Left ventricle myocardium inferior (tissue), 1 donor: ENCODE data around the gene RBP5. TPM values are rescaled to one million over a fixed set of nuclear protein-coding genes. Genes with fewer than 3 reads are reported as not detected.

ENCODE experiments used
- DNase-seq: peaks from one replicate; pipeline ENCODE4 v3.0.0-alpha.2; 2020
- H3K27ac ChIP-seq: fragments of 200-600 bp; replicated peaks from 2 replicates; pipeline ENCODE4 v1.8.0; 2021
- H3K27me3 ChIP-seq: fragments of 200-600 bp; 2 replicates; pipeline ENCODE4 v1.8.0; 2021; ENCODE audit warnings: low read depth
- H3K36me3 ChIP-seq: fragments of 200-600 bp; 2 replicates; pipeline ENCODE4 v1.8.0; 2021
- H3K4me1 ChIP-seq: fragments of 200-600 bp; 2 replicates; pipeline ENCODE4 v1.8.0; 2021
- H3K4me3 ChIP-seq: fragments of 200-600 bp; 2 replicates; pipeline ENCODE4 v1.8.0; 2021; ENCODE audit warnings: mild to moderate bottlenecking, moderate library complexity
- H3K9me3 ChIP-seq: fragments of 200-600 bp; replicated peaks from 2 replicates; pipeline ENCODE4 v1.8.0; 2021
- intact Hi-C: fragments of 100-400 bp; cut with micrococcal nuclease; formaldehyde crosslinking; loops from one replicate; pipeline ENCODE4 v1.11.0; 2022
- total RNA-seq: library from RNA; stranded (reverse); fragmentation: NEBNext Ultra II Directional; extraction: Animal tissue kit (Norgen Biotek cat#: 25700); gene quantifications from one replicate; pipeline ENCODE4 v1.2.1, GENCODE V29; 2021
- TF ChIP-seq, protein P1 (sequence below): fragments of 200-600 bp; IDR thresholded peaks from 2 replicates; pipeline ENCODE4 v1.8.0; 2021; ENCODE audit warnings: antibody characterized with exemption, mild to moderate bottlenecking, borderline replicate concordance
- donor health status: DM: no; HTN: yes; CAD: no; lungs with severe emphysema.

The RBP5 gene
- total RNA-seq, 1 donor from 2014 or later: 0.47 TPM

DNA sequence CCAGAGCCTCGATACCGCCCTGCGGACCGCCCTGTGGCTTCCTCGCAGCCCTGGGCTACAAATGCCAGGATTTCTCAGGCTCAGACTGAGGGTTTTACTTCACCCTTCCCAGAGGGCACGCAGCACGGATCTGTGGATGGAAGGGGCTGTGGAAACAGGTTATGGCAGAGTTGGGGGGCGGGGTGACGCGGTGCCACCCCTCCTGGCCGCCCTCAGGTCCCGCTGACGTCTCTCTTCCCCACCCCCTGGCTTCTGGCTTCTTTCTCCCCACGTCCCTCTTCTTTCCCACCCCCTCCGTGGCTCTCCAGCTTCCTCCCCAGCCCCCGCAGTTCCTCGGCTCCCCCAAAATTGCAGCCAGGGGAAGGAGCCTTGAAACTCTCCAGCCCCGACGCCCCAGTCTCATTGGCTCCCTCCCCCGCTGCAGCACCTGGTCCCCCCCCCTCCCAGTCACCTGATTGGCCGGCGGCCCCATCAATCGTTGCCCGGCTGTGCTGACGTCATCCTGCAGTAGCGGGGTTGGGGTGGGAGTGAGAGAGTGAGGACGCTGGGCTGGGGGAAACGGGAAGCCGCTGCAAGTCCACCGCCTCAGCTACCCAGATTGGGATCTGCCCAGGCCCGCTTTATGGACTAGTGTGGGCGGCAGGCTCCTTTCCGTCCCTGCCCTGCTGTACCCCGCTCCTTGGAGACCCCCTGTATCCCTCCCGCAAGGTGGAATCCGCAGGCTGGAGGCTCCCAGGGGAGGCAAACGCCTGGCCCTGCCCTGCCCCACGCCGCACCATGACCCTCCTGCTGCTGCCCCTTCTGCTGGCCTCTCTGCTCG is 1.4 kb upstream of the RBP5 start, which contains the start of gene CLSTN3:
Gene CLSTN3, plus strand, starts transcription at position 500 of the 820 bp plus-strand sequence. Its CDS starts 278 bp downstream, at position 778.
- peak; percentile 78 for DNase-seq
- TF ChIP-seq, protein P1, sequence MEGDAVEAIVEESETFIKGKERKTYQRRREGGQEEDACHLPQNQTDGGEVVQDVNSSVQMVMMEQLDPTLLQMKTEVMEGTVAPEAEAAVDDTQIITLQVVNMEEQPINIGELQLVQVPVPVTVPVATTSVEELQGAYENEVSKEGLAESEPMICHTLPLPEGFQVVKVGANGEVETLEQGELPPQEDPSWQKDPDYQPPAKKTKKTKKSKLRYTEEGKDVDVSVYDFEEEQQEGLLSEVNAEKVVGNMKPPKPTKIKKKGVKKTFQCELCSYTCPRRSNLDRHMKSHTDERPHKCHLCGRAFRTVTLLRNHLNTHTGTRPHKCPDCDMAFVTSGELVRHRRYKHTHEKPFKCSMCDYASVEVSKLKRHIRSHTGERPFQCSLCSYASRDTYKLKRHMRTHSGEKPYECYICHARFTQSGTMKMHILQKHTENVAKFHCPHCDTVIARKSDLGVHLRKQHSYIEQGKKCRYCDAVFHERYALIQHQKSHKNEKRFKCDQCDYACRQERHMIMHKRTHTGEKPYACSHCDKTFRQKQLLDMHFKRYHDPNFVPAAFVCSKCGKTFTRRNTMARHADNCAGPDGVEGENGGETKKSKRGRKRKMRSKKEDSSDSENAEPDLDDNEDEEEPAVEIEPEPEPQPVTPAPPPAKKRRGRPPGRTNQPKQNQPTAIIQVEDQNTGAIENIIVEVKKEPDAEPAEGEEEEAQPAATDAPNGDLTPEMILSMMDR: no peak
- Histone ChIP-seq H3K4me3 (peak within 1 kb of the TSS; percentile 76), H3K4me1 (peaks cover 32% of the 10 kb centered on the region), H3K27me3 (peaks cover 19% of the 10 kb centered on the region), H3K27ac (peak within 1 kb of the TSS; percentile 63), H3K36me3 (no peaks in the 10 kb centered on the region), H3K9me3 (no peaks in the 10 kb centered on the region)
- intact Hi-C loops: no loop called here

DNA sequence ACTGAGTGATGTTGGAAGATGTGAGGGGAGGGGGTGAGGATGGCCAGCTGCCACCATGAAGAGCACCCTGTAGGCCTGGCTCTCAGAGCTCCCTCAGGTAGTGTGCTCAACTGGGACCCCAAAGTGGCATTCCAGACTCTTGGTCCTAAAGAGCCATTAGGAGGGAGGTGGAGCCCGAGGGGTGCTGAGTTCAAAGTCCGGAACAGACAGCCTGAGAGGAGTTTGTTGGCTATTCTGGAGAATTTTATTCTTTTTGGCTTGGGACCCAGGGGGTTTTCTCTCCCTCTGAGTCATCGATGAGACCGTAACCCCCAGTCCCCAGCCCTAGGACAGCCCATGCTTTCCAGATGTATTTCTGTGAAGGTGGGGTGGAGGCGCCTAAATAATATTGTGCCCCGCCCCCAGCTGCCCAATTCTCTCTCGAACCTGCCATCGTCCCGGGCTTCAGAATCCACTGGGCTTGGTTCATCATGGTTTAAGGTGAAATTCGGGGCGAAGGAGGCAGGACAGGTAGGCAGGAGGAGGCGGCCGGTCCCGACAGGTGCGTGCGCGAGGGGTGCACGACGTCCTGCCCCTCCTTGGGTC is 690 bp upstream of the RBP5 start:
- TF ChIP-seq, protein P1: no peak
- intact Hi-C loops: no loop called here
- peak overlapping the region; percentile 63 for H3K27ac ChIP-seq

GRCh38 chr12:7127916-7128626 is 618 bp downstream of the RBP5 start:
- Histone ChIP-seq H3K9me3 (no peaks in the 10 kb centered on the region), H3K27me3 (peaks cover 19% of the 10 kb centered on the region), H3K36me3 (no peaks in the 10 kb centered on the region), H3K4me3 (no peak overlapping the region), H3K27ac (no peak overlapping the region), H3K4me1 (peaks cover 42% of the 10 kb centered on the region)
- intact Hi-C loops: no loop called here
- DNase-seq: no peak
- TF ChIP-seq, protein P1: no peak

More for the DNA sequence above, 690 bp upstream of the RBP5 start:
- Histone ChIP-seq H3K4me1 (peaks cover 32% of the 10 kb centered on the region), H3K36me3 (no peaks in the 10 kb centered on the region), H3K4me3 (peak overlapping the region; percentile 76), H3K27me3 (peaks cover 19% of the 10 kb centered on the region), H3K9me3 (no peaks in the 10 kb centered on the region)
- no peak for DNase-seq

DNA sequence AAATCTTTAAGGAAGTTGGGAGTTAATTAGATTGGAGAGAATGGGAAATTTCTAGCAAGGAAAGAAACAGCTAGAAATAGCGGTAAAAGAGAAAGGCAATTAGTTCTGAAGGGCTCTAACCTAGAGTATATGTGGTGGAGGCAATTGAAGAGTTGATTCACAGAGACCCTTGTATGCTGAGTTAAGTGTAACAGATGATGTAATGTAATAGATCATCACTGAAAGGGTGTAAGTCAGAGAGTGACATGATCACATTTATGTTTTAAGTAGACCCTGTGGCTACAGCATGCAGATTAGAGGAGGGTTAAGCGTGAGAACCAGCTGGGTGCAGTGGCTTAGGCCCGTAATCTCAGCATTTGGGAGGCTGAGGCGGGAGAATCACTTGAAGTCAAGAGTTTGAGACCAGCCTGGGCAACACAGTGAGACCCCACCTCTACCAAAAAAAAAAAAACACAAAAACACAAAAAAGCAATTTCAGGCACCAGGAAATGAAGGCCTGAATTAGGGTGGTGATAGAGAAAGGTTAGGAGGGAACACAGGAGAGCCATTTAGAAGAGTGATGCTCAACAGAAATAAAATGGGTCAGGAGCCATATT is 3.0 kb downstream of the RBP5 start:
- DNase-seq: no peak
- Histone ChIP-seq H3K27me3 (peaks cover 19% of the 10 kb centered on the region), H3K27ac (no peak overlapping the region), H3K36me3 (no peaks in the 10 kb centered on the region), H3K4me3 (no peak overlapping the region), H3K4me1 (peaks cover 45% of the 10 kb centered on the region), H3K9me3 (no peaks in the 10 kb centered on the region)
- TF ChIP-seq, protein P1: no peak
- intact Hi-C loops: no loop called here
